WTC11 (cell line): Measurements from ENCODE around the gene ZMYND8. TPM values are rescaled to one million over a fixed set of nuclear protein-coding genes. Genes with fewer than 3 reads are reported as not detected.

Experiments
- ATAC-seq: fragments of 200-7000 bp; cut with Tn5 transposase; 2 replicates; pipeline ENCODE4 v1.10.0; 2021; ENCODE audit warnings: mild to moderate bottlenecking, moderate library complexity
- CTCF ChIA-PET: fragments of 300-600 bp; sonication (Branson Sonifier 250); formaldehyde crosslinking; loops from one replicate; lab custom pipeline; 2021; ENCODE audit warnings: antibody characterized with exemption; lab: Charles Lee
- POLR2A ChIA-PET: fragments of 350-600 bp; sonication (Branson Sonifier 250); formaldehyde crosslinking; loops from one replicate; lab custom pipeline; 2021; ENCODE audit warnings: antibody characterized with exemption; lab: Charles Lee
- DNase-seq: peaks from one replicate; pipeline ENCODE4 v3.0.0; 2021; ENCODE audit warnings: low spot score
- H3K27ac Mint-ChIP-seq: 2 replicates; pipeline ENCODE4 v1.8.0; 2021; ENCODE audit warnings: mixed read lengths
- H3K27me3 Mint-ChIP-seq: 2 replicates; pipeline ENCODE4 v1.8.0; 2021; ENCODE audit warnings: low read depth, mild to moderate bottlenecking, moderate library complexity, mixed read lengths
- H3K36me3 Mint-ChIP-seq: 2 replicates; pipeline ENCODE4 v1.8.0; 2021; ENCODE audit warnings: mixed read lengths
- H3K4me1 Mint-ChIP-seq: 2 replicates; pipeline ENCODE4 v1.8.0; 2022; ENCODE audit warnings: mixed read lengths
- H3K4me3 Mint-ChIP-seq: 2 replicates; pipeline ENCODE4 v1.8.0; 2021; ENCODE audit warnings: mild to moderate bottlenecking, moderate library complexity, mixed read lengths
- H3K9me3 Mint-ChIP-seq: 2 replicates; pipeline ENCODE4 v1.8.0; 2021; ENCODE audit warnings: mixed read lengths
- ATF2 ChIP-seq: sonication (generic); formaldehyde crosslinking; IDR thresholded peaks from 2 replicates; pipeline ENCODE4 v1.8.1; 2022; ENCODE audit warnings: low read depth, missing genetic modification reagents, borderline replicate concordance
- CREB1 ChIP-seq: sonication (generic); formaldehyde crosslinking; IDR thresholded peaks from 2 replicates; pipeline ENCODE4 v1.8.0; 2023; ENCODE audit warnings: mild to moderate bottlenecking, missing genetic modification reagents
- ERG ChIP-seq: fragments of 250-450 bp; sonication (Bioruptor Pico); IDR thresholded peaks from 2 replicates; pipeline ENCODE4 v1.8.0; 2021; ENCODE audit warnings: mild to moderate bottlenecking
- FOXP1 ChIP-seq: sonication (generic); formaldehyde crosslinking; IDR thresholded peaks from 2 replicates; pipeline ENCODE4 v1.8.0; 2022; ENCODE audit warnings: missing genetic modification reagents, mild to moderate bottlenecking, moderate library complexity, borderline replicate concordance
- GABPB1 ChIP-seq: sonication (generic); formaldehyde crosslinking; IDR thresholded peaks from 2 replicates; pipeline ENCODE4 v1.8.1; 2023; ENCODE audit warnings: mild to moderate bottlenecking, missing genetic modification reagents
- HMGA2 ChIP-seq: fragments of 250-450 bp; sonication (Bioruptor Pico); IDR thresholded peaks from 2 replicates; pipeline ENCODE4 v1.4.0; 2021; ENCODE audit warnings: mild to moderate bottlenecking, moderate library complexity
- MAX ChIP-seq: sonication (generic); formaldehyde crosslinking; IDR thresholded peaks from 2 replicates; pipeline ENCODE4 v1.8.0; 2022; ENCODE audit warnings: mild to moderate bottlenecking, missing genetic modification reagents
- PRDM15 ChIP-seq: sonication (generic); formaldehyde crosslinking; IDR thresholded peaks from 2 replicates; pipeline ENCODE4 v1.8.0; 2022; ENCODE audit warnings: missing genetic modification reagents
- PRRX2 ChIP-seq: fragments of 250-450 bp; sonication (Bioruptor Pico); IDR thresholded peaks from 2 replicates; pipeline ENCODE4 v1.8.0; 2021; ENCODE audit warnings: mild to moderate bottlenecking
- SMAD4 ChIP-seq: sonication (generic); formaldehyde crosslinking; IDR thresholded peaks from 2 replicates; pipeline ENCODE4 v1.8.0; 2022; ENCODE audit warnings: mild to moderate bottlenecking, missing genetic modification reagents
- SOX15 ChIP-seq: fragments of 250-450 bp; sonication (Bioruptor Pico); IDR thresholded peaks from 2 replicates; pipeline ENCODE4 v1.9.0; 2021; ENCODE audit warnings: mild to moderate bottlenecking
- SP1 ChIP-seq: sonication (generic); formaldehyde crosslinking; conservative IDR thresholded peaks from 2 replicates; pipeline ENCODE4 v1.8.1; 2022; ENCODE audit warnings: missing genetic modification reagents
- TEAD1 ChIP-seq: sonication (generic); formaldehyde crosslinking; IDR thresholded peaks from 2 replicates; pipeline ENCODE4 v1.8.0; 2022; ENCODE audit warnings: mild to moderate bottlenecking, missing genetic modification reagents
- TEAD4 ChIP-seq: sonication (generic); formaldehyde crosslinking; IDR thresholded peaks from 2 replicates; pipeline ENCODE4 v1.8.0; 2022; ENCODE audit warnings: mild to moderate bottlenecking, missing genetic modification reagents
- TP53 ChIP-seq: sonication (generic); formaldehyde crosslinking; IDR thresholded peaks from 2 replicates; pipeline ENCODE4 v1.8.1; 2023; ENCODE audit warnings: mild to moderate bottlenecking, missing genetic modification reagents
- ZBTB21 ChIP-seq: sonication (generic); formaldehyde crosslinking; IDR thresholded peaks from 2 replicates; pipeline ENCODE4 v1.8.1; 2023; ENCODE audit warnings: mild to moderate bottlenecking, missing genetic modification reagents, borderline replicate concordance
- ZNF121 ChIP-seq: sonication (generic); formaldehyde crosslinking; IDR thresholded peaks from 2 replicates; pipeline ENCODE4 v1.8.0; 2023; ENCODE audit warnings: missing genetic modification reagents
- ZNF138 ChIP-seq: sonication (generic); formaldehyde crosslinking; conservative IDR thresholded peaks from 2 replicates; pipeline ENCODE4 v1.8.1; 2022; ENCODE audit warnings: mild to moderate bottlenecking, moderate library complexity, missing genetic modification reagents
- ZNF281 ChIP-seq: sonication (generic); formaldehyde crosslinking; IDR thresholded peaks from 2 replicates; pipeline ENCODE4 v1.8.0; 2023; ENCODE audit warnings: mild to moderate bottlenecking, missing genetic modification reagents
- ZNF532 ChIP-seq: fragments of 250-450 bp; sonication (Bioruptor Pico); IDR thresholded peaks from 2 replicates; pipeline ENCODE4 v1.9.0; 2021; ENCODE audit warnings: mild to moderate bottlenecking, borderline replicate concordance
- ZNF671 ChIP-seq: fragments of 250-450 bp; sonication (Bioruptor Pico); IDR thresholded peaks from 2 replicates; pipeline ENCODE4 v1.8.0; 2021; ENCODE audit warnings: mild to moderate bottlenecking
- total RNA-seq: library from RNA; stranded (reverse); gene quantifications from 3 replicates; pipeline ENCODE4 v1.2.3, GENCODE V29; 2021

The ZMYND8 gene
- total RNA-seq, 1 experiment from 2014 or later, result 114 TPM

GRCh38 chr20:47271046-47271615, 85.4 kb downstream of the ZMYND8 start (continued):
- TF ChIP-seq PRDM15 (CRISPR knock-in tag) (no peak), SMAD4 (no peak), PRRX2 (no peak), TP53 (CRISPR knock-in tag) (no peak), ZNF671 (no peak), ZNF532 (CRISPR knock-in tag) (no peak), CREB1 (CRISPR knock-in tag) (no peak)

- TF ChIP-seq TEAD4 (no peak), HMGA2 (CRISPR knock-in tag) (no peak), SP1 (CRISPR knock-in tag) (no peak), PRRX2 (no peak), MAX (CRISPR knock-in tag) (no peak), FOXP1 (CRISPR knock-in tag) (no peak), ZNF121 (no peak), ERG (no peak), TEAD1 (no peak), ZNF138 (CRISPR knock-in tag) (no peak), ZBTB21 (CRISPR knock-in tag) (no peak), SOX15 (no peak), ATF2 (CRISPR knock-in tag) (no peak), GABPB1 (CRISPR knock-in tag) (no peak), ZNF281 (CRISPR knock-in tag) (no peak)
- TF ChIP-seq, all 79 proteins: peak for 0
- Mint-ChIP-seq H3K4me3 (no peak overlapping the region), H3K27me3 (no peaks in the 10 kb centered on the region), H3K36me3 (peaks cover 51% of the 10 kb centered on the region), H3K4me1 (peaks cover 36% of the 10 kb centered on the region), H3K9me3 (no peaks in the 10 kb centered on the region), H3K27ac (peak overlapping the region; percentile 48; the same call in 1 of the 2 replicates)
- ChIA-PET POLR2A (interaction anchor here (1.2 kb wide), 1 partner anchor 15 kb away, joined by 4 read pairs; no protein-coding TSS in a partner anchor), CTCF (interaction anchor here (7.2 kb wide), 1 partner anchor 114 kb away, joined by 250 read pairs; no protein-coding TSS in a partner anchor)
- DNase-seq, result no peak
- ATAC-seq, result no peak
Observed at GRCh38 chr20:47269309-47270165, 87.0 kb downstream of the ZMYND8 start.
